T-helper 1 cell treated with Interleukin-12 subunit alpha and Interleukin-12 subunit beta and Interleukin-4 antibody, amounts not matched to agents 30 μg/mL and 1 μg/mL, for 36 hours (primary cell): ENCODE data around the gene APOA4.

Experiments
- H3K27ac Mint-ChIP-seq: one replicate; pipeline ENCODE4 v1.8.0; 2021; ENCODE audit warnings: mild to moderate bottlenecking, mixed read lengths
- H3K27me3 Mint-ChIP-seq: one replicate; pipeline ENCODE4 v1.8.0; 2021; ENCODE audit warnings: low read depth, mixed read lengths
- H3K36me3 Mint-ChIP-seq: one replicate; pipeline ENCODE4 v1.8.0; 2021; ENCODE audit warnings: low read depth, mixed read lengths
- H3K4me1 Mint-ChIP-seq: one replicate; pipeline ENCODE4 v1.8.0; 2021; ENCODE audit warnings: low read depth, mixed read lengths
- H3K4me3 Mint-ChIP-seq: one replicate; pipeline ENCODE4 v1.8.0; 2021; ENCODE audit warnings: mild to moderate bottlenecking, moderate library complexity, mixed read lengths
- H3K9me3 Mint-ChIP-seq: one replicate; pipeline ENCODE4 v1.8.0; 2021; ENCODE audit warnings: mixed read lengths

The APOA4 gene

DNA sequence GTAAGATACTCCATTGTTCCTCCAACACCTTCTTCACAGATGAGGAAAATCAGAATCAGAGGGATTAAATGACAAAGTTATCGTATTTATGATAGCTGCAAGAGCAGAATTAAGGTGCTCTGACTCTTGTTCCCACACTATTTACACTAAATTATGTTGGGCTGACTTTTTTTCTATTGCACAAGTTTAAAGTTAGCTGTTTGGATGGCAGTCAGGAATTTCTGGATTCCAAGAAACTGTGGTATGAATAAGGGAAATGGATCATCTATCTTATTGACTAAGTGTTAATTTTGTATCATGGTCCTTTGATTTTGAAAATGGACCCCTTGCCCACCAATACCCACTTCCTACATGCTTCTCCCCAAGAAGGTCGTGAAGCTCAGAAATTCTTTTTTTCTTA lies 34.2 kb upstream of the APOA4 start:
- peaks cover 40% of the 10 kb centered on the region for H3K4me1 Mint-ChIP-seq
- H3K4me3 Mint-ChIP-seq = no peak overlapping the region
- no peak overlapping the region for H3K27ac Mint-ChIP-seq
- H3K36me3 Mint-ChIP-seq = peaks cover 50% of the 10 kb centered on the region
- no peaks in the 10 kb centered on the region for H3K9me3 Mint-ChIP-seq
- H3K27me3 Mint-ChIP-seq = no peaks in the 10 kb centered on the region

- Mint-ChIP-seq H3K4me1 (peaks cover 47% of the 10 kb centered on the region), H3K4me3 (no peak overlapping the region), H3K27me3 (no peaks in the 10 kb centered on the region), H3K27ac (peak overlapping the region; percentile 58), H3K36me3 (peaks cover 42% of the 10 kb centered on the region), H3K9me3 (no peaks in the 10 kb centered on the region)
Observed at GRCh38 chr11:116856423-116856822, 33.3 kb upstream of the APOA4 start.

- Mint-ChIP-seq H3K4me1 (peaks cover 53% of the 10 kb centered on the region), H3K4me3 (peak overlapping the region; percentile 12), H3K27ac (peak overlapping the region; percentile 72), H3K36me3 (peaks cover 34% of the 10 kb centered on the region), H3K27me3 (no peaks in the 10 kb centered on the region), H3K9me3 (no peaks in the 10 kb centered on the region)
Observed at GRCh38 chr11:116855413-116855812, 32.3 kb upstream of the APOA4 start.

DNA sequence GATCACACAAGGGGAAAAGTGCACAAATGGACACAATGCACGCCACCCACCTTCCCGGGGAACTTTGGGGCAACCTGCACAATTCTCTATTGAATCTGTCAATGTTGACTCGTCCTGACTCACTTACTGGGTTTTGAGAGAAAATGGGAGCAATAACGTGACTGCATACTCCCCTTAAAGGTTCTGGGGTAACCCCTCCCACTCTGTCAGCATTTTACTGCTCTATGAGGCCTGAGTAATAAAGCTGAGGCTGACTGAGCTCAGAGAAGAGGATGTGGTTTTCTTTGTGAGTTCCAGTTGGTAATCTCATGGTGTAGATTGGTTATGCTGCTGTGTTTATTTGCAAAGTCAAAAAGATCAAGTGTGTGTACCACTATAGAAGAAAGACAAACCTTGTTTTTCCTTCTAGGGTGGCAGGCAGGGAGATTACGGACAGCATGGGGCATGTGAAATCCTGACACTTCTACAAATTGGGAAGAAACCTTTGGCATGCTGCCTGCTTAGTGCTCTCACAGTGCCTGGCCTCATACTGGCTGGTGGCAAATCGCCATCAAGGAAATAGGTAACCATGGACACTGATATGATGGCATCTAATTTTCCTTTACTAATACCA lies 30.5 kb upstream of the APOA4 start:
- no peaks in the 10 kb centered on the region for H3K9me3 Mint-ChIP-seq
- peak overlapping the region; percentile 67 for H3K4me3 Mint-ChIP-seq
- no peaks in the 10 kb centered on the region for H3K27me3 Mint-ChIP-seq
- H3K4me1 Mint-ChIP-seq = peaks cover 61% of the 10 kb centered on the region
- peak overlapping the region; percentile 94 for H3K27ac Mint-ChIP-seq
- H3K36me3 Mint-ChIP-seq = peaks cover 30% of the 10 kb centered on the region

GRCh38 chr11:116852261-116853031 lies 29.3 kb upstream of the APOA4 start:
- Mint-ChIP-seq H3K27me3 (no peaks in the 10 kb centered on the region), H3K27ac (peak overlapping the region; percentile 94), H3K36me3 (peaks cover 26% of the 10 kb centered on the region), H3K4me3 (peak overlapping the region; percentile 67), H3K9me3 (no peaks in the 10 kb centered on the region), H3K4me1 (peaks cover 61% of the 10 kb centered on the region)

- H3K27ac Mint-ChIP-seq = peak overlapping the region; percentile 94
- peaks cover 26% of the 10 kb centered on the region for H3K36me3 Mint-ChIP-seq
- no peaks in the 10 kb centered on the region for H3K27me3 Mint-ChIP-seq
- H3K9me3 Mint-ChIP-seq = no peaks in the 10 kb centered on the region
- peak overlapping the region; percentile 64 for H3K4me3 Mint-ChIP-seq
- peaks cover 57% of the 10 kb centered on the region for H3K4me1 Mint-ChIP-seq
Observed at GRCh38 chr11:116851626-116852025, 28.5 kb upstream of the APOA4 start.

DNA sequence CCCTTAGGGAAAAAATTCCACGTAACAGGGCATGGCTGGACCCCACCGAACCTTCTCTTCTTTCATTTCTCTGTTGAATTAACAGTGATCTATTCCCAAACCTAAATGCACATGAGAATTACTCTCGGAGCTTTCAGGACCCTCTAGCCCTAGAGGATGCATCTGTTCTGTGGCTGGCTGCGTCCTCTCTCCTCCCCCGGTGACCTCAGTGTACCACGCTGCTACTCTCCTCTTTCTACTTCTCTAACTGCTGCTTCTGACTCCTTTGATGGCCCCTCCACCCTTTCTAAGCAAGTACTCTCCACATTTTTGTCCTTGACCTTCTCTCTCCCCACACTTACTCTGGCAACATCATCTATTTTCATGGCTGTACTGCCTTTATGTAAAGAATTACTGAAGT lies 26.4 kb upstream of the APOA4 start:
- no peaks in the 10 kb centered on the region for H3K27me3 Mint-ChIP-seq
- H3K36me3 Mint-ChIP-seq = peaks cover 31% of the 10 kb centered on the region
- H3K4me1 Mint-ChIP-seq = peaks cover 44% of the 10 kb centered on the region
- H3K9me3 Mint-ChIP-seq = no peaks in the 10 kb centered on the region
- H3K27ac Mint-ChIP-seq = no peak overlapping the region
- no peak overlapping the region for H3K4me3 Mint-ChIP-seq

- Mint-ChIP-seq H3K9me3 (no peaks in the 10 kb centered on the region), H3K4me1 (peaks cover 40% of the 10 kb centered on the region), H3K4me3 (no peak overlapping the region), H3K36me3 (peaks cover 31% of the 10 kb centered on the region), H3K27me3 (no peaks in the 10 kb centered on the region), H3K27ac (no peak overlapping the region)
Observed at GRCh38 chr11:116849060-116849459, 26.0 kb upstream of the APOA4 start.

DNA sequence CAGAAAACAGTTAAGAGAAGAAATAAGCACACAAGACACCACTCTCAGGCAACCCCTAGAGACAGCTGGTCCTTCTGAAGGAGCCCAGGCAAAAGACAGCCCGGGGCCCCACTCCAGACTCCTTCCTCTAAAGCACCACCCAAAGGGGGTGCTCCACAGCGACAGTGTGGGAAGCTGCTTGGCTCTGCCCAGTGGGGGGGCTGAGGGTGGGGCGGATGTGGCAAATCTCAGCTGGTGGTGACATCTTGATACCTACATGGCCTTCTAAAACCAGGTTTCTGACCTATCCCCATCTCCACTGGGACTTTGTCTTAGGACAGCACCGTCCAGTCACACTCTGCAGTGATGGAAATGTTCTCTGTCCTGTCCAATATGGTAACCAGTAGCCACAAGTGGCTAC lies 24.5 kb upstream of the APOA4 start:
- no peak overlapping the region for H3K27ac Mint-ChIP-seq
- H3K27me3 Mint-ChIP-seq = no peaks in the 10 kb centered on the region
- peaks cover 34% of the 10 kb centered on the region for H3K36me3 Mint-ChIP-seq
- H3K9me3 Mint-ChIP-seq = no peaks in the 10 kb centered on the region
- H3K4me1 Mint-ChIP-seq = peaks cover 25% of the 10 kb centered on the region
- no peak overlapping the region for H3K4me3 Mint-ChIP-seq

DNA sequence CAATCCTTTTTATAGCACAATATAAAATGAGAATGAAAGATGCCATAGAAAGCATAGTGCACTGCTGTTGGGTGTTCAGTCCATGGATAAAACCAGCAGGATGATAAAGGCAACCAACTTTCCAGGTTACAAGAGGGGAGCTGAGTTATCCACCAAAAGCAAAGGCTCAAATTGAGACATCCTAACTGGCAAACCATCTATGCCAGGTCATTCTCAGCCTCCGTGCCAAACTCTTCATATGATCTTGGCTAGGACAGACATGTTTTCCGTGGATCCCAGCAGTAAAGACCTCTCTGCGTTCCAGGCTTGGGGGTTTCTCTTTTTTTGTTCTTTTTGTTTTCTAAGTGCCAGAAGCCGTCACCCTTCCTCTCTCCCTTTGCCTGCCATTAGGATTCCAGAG lies 21.6 kb upstream of the APOA4 start:
- peaks cover 3% of the 10 kb centered on the region for H3K4me1 Mint-ChIP-seq
- H3K9me3 Mint-ChIP-seq = no peaks in the 10 kb centered on the region
- H3K36me3 Mint-ChIP-seq = peaks cover 29% of the 10 kb centered on the region
- H3K27me3 Mint-ChIP-seq = no peaks in the 10 kb centered on the region
- H3K27ac Mint-ChIP-seq = no peak overlapping the region
- no peak overlapping the region for H3K4me3 Mint-ChIP-seq

DNA sequence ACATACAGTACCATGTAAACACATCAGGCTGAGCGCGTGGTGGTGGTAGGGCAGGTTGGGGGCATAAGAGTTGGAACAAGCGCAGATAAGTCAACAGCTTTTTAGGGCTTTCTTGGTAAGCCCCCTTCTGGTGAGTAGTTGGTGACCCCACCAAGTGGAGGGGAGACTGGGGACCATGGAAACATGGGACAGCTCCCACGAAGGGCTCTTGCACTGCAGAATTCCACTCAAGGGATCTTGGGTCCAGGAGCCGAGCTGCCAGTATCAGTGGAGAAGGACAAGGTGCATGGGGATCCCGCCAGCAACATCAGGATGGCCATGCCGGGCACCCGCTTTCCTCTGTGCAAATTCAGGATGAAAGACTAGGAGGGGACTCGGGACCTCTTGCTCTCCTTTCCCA lies 20.6 kb upstream of the APOA4 start:
- H3K9me3 Mint-ChIP-seq = no peaks in the 10 kb centered on the region
- no peak overlapping the region for H3K27ac Mint-ChIP-seq
- peaks cover 26% of the 10 kb centered on the region for H3K36me3 Mint-ChIP-seq
- H3K27me3 Mint-ChIP-seq = no peaks in the 10 kb centered on the region
- no peak overlapping the region for H3K4me3 Mint-ChIP-seq
- no peaks in the 10 kb centered on the region for H3K4me1 Mint-ChIP-seq

DNA sequence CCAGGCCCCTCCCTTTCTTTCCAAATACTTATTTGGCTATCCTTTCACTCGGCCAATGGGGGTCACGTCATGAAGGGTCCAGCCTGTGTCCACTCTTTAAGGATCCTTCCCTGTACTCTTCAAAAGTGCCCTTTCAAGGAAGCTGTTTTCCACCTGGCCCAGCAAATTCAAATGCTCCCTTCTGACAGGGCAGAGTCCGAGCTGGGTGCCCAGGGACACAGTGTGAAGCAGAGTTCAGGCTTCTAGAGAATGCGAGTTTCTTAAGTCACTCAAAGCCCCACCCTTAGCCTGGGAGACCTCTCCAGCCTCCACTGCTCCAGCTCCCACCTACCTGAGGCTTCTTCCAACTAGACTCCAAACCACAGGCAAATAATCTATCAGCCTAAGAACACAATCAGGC lies 19.8 kb upstream of the APOA4 start:
- no peaks in the 10 kb centered on the region for H3K27me3 Mint-ChIP-seq
- peaks cover 2% of the 10 kb centered on the region for H3K4me1 Mint-ChIP-seq
- H3K9me3 Mint-ChIP-seq = no peaks in the 10 kb centered on the region
- no peak overlapping the region for H3K27ac Mint-ChIP-seq
- H3K36me3 Mint-ChIP-seq = peaks cover 26% of the 10 kb centered on the region
- no peak overlapping the region for H3K4me3 Mint-ChIP-seq

- H3K36me3 Mint-ChIP-seq = peaks cover 22% of the 10 kb centered on the region
- H3K27ac Mint-ChIP-seq = no peak overlapping the region
- no peak overlapping the region for H3K4me3 Mint-ChIP-seq
- no peaks in the 10 kb centered on the region for H3K27me3 Mint-ChIP-seq
- H3K9me3 Mint-ChIP-seq = no peaks in the 10 kb centered on the region
- peaks cover 2% of the 10 kb centered on the region for H3K4me1 Mint-ChIP-seq
Observed at GRCh38 chr11:116842117-116842516, 19.0 kb upstream of the APOA4 start.

DNA sequence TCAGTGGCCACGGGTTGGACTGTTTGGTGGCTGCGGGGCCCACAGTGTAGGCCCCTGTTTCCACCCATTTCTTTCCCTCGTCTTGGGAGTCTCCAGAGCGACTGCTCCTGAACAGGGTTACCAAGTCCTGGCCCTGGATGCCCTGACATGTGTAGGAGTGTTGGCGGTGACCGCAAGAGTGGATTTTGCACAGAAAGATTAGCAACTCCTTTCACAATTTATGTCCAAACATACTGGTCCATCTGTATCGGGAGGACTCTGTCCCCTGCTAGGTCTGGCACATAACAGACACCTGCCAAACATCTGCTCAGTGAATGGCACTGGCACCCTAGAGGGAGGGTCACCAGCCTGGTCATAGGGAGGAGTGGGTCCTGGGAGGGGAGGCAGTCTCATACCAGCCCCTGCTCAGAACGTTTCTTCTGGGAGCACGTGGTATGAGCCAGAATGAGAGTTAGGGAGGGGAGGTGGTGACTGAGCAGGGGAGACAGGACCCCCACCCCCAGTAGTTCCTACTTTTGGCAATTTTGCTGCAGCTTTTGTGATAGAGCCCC lies 17.7 kb upstream of the APOA4 start:
- Mint-ChIP-seq H3K4me1 (peaks cover 4% of the 10 kb centered on the region), H3K4me3 (no peak overlapping the region), H3K9me3 (no peaks in the 10 kb centered on the region), H3K36me3 (peaks cover 11% of the 10 kb centered on the region), H3K27me3 (no peaks in the 10 kb centered on the region), H3K27ac (no peak overlapping the region)

DNA sequence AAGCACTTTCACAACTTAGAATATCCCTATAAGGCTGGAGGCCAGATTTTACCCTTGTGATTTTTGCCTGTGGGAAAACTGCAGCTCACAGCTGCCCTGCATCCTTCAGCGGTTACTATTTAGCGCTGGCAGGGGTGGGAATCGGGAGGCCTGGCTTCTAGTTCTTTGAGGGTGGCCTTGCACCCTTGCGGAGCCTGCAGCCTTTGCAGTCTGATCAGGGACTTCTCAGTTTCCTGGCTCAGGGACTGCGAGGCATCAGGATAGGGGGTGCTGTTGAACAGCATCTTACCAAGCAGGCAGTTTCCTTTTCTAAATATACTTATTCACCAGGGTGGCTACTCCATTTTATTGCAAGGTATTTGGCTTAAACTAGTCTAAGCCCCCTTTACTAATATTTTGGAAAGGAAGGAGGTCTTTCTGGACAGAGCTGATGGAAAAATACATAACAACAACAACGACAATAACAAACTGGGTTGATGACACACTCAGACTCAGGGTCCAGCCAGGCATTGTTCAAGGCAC lies 17.2 kb upstream of the APOA4 start:
- no peaks in the 10 kb centered on the region for H3K27me3 Mint-ChIP-seq
- H3K27ac Mint-ChIP-seq = no peak overlapping the region
- no peak overlapping the region for H3K4me3 Mint-ChIP-seq
- peaks cover 4% of the 10 kb centered on the region for H3K4me1 Mint-ChIP-seq
- H3K36me3 Mint-ChIP-seq = peaks cover 7% of the 10 kb centered on the region
- no peaks in the 10 kb centered on the region for H3K9me3 Mint-ChIP-seq
